OCI-LY3 (cell line): ENCODE data around the gene WIPF3.

ENCODE experiments used
- H2AFZ ChIP-seq: fragments of 200-600, 300-600 bp; shearing (Covaris generic); 2 replicates; pipeline ENCODE4 v1.6.0; 2014; ENCODE audit warnings: antibody characterized with exemption, low read depth, low read length
- H3K27ac ChIP-seq: fragments of 200-600, 300-600 bp; sonication (generic); 2 replicates; pipeline ENCODE4 v1.5.1; 2014; ENCODE audit warnings: mild to moderate bottlenecking, low read length, moderate library complexity, mixed read lengths
- H3K27me3 ChIP-seq: fragments of 200-600, 300-600 bp; sonication (generic); 2 replicates; pipeline ENCODE4 v1.6.1; 2014; ENCODE audit warnings: low read depth, low read length, mixed read lengths
- H3K36me3 ChIP-seq: fragments of 200-600, 300-600 bp; sonication (generic); replicated peaks from 2 replicates; pipeline ENCODE3; 2014; ENCODE audit warnings: low read depth, low read length, mixed read lengths
- H3K4me1 ChIP-seq: fragments of 300-600, 200-600 bp; sonication (generic); 2 replicates; pipeline ENCODE4 v1.6.1; 2014; ENCODE audit warnings: low read length, mixed read lengths
- H3K4me2 ChIP-seq: fragments of 200-600, 300-600 bp; sonication (generic); 2 replicates; pipeline ENCODE4 v1.6.1; 2014; ENCODE audit warnings: low read length, mixed read lengths
- H3K4me3 ChIP-seq: fragments of 300-600, 200-600 bp; sonication (generic); 2 replicates; pipeline ENCODE4 v1.5.1; 2014; ENCODE audit warnings: antibody characterized with exemption, mild to moderate bottlenecking, low read length, moderate library complexity
- H3K79me2 ChIP-seq: fragments of 300-600, 200-600 bp; shearing (Covaris generic); 2 replicates; pipeline ENCODE4 v1.6.1; 2014; ENCODE audit warnings: mild to moderate bottlenecking, low read length, mixed read lengths
- H3K9ac ChIP-seq: fragments of 300-600, 200-600 bp; shearing (Covaris generic); 2 replicates; pipeline ENCODE4 v1.6.0; 2014; ENCODE audit warnings: mild to moderate bottlenecking, low read length, moderate library complexity
- H3K9me3 ChIP-seq: fragments of 200-600, 300-600 bp; shearing (Covaris generic); 2 replicates; pipeline ENCODE4 v1.6.1; 2014; ENCODE audit warnings: low read length, mixed read lengths; ENCODE audit not compliant: insufficient read depth
- H4K20me1 ChIP-seq: fragments of 200-600, 300-600 bp; sonication (generic); 2 replicates; pipeline ENCODE4 v1.6.1; 2016; ENCODE audit warnings: low read length, mixed read lengths; ENCODE audit not compliant: insufficient read depth
- EZH2phosphoT487 ChIP-seq: fragments of 200-600 bp; shearing (Covaris generic); IDR thresholded peaks from 2 replicates; pipeline ENCODE4 v1.6.1; 2018; ENCODE audit warnings: antibody characterized with exemption, mixed run types, low read depth
- TF ChIP-seq, protein P1 (sequence below): fragments of 200-600, 300-600 bp; sonication (generic); IDR thresholded peaks from 2 replicates; pipeline ENCODE4 v1.5.1; 2014; ENCODE audit warnings: antibody characterized with exemption, low read length, low read depth

WIPF3 gene

GRCh38 chr7:29843093-29843492 lies 36.8 kb downstream of the WIPF3 start:
- Histone ChIP-seq H3K9me3 (no peaks in the 10 kb centered on the region), H3K79me2 (no peaks in the 10 kb centered on the region)

GRCh38 chr7:29843726-29844125 lies 37.4 kb downstream of the WIPF3 start:
- TF ChIP-seq, protein P1, sequence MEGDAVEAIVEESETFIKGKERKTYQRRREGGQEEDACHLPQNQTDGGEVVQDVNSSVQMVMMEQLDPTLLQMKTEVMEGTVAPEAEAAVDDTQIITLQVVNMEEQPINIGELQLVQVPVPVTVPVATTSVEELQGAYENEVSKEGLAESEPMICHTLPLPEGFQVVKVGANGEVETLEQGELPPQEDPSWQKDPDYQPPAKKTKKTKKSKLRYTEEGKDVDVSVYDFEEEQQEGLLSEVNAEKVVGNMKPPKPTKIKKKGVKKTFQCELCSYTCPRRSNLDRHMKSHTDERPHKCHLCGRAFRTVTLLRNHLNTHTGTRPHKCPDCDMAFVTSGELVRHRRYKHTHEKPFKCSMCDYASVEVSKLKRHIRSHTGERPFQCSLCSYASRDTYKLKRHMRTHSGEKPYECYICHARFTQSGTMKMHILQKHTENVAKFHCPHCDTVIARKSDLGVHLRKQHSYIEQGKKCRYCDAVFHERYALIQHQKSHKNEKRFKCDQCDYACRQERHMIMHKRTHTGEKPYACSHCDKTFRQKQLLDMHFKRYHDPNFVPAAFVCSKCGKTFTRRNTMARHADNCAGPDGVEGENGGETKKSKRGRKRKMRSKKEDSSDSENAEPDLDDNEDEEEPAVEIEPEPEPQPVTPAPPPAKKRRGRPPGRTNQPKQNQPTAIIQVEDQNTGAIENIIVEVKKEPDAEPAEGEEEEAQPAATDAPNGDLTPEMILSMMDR, result no peak
- no peak for TF ChIP-seq EZH2phosphoT487
- Histone ChIP-seq H3K27ac (no peak overlapping the region), H4K20me1 (no peaks in the 10 kb centered on the region), H3K4me1 (no peaks in the 10 kb centered on the region), H3K9me3 (no peaks in the 10 kb centered on the region), H3K4me3 (no peak overlapping the region), H3K79me2 (no peaks in the 10 kb centered on the region), H3K4me2 (no peak overlapping the region), H2AFZ (no peak overlapping the region), H3K9ac (no peak overlapping the region), H3K36me3 (no peaks in the 10 kb centered on the region), H3K27me3 (peaks cover 9% of the 10 kb centered on the region; the same call in 1 of the 2 replicates)

More at GRCh38 chr7:29843093-29843492, 36.8 kb downstream of the WIPF3 start:
- Histone ChIP-seq H3K4me1 (no peaks in the 10 kb centered on the region), H3K4me3 (no peak overlapping the region), H2AFZ (no peak overlapping the region), H4K20me1 (no peaks in the 10 kb centered on the region), H3K4me2 (no peak overlapping the region), H3K27me3 (peaks cover 9% of the 10 kb centered on the region; the same call in 1 of the 2 replicates), H3K27ac (no peak overlapping the region), H3K36me3 (no peaks in the 10 kb centered on the region), H3K9ac (no peak overlapping the region)
- TF ChIP-seq, protein P1, result no peak
- TF ChIP-seq EZH2phosphoT487, result no peak

DNA sequence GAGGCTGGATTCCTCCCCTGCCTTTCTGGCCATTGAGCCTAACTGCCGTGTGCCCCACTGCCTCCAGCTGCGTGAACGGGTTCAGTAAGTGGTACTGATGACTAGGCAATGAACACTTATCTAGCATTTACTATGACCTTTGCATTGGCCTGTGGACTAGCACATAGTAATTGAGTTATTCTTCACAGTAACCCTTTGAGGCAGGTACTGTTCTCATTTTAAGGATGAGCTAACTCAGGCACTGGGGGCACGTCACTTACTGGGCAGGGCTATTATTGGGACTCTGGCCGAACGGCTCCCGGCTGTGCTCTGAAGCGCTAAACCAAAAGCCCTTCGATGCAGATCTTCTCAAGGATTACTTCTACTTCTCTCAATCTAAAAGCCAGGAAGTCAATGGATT lies 38.3 kb downstream of the WIPF3 start:
- Histone ChIP-seq H3K4me2 (no peak overlapping the region), H3K9ac (no peak overlapping the region), H3K79me2 (no peaks in the 10 kb centered on the region), H3K27me3 (peaks cover 11% of the 10 kb centered on the region; the same call in 1 of the 2 replicates), H3K9me3 (no peaks in the 10 kb centered on the region), H4K20me1 (no peaks in the 10 kb centered on the region), H3K36me3 (no peaks in the 10 kb centered on the region), H3K27ac (no peak overlapping the region), H3K4me1 (no peaks in the 10 kb centered on the region), H3K4me3 (no peak overlapping the region), H2AFZ (no peak overlapping the region)
- TF ChIP-seq EZH2phosphoT487, result no peak
- TF ChIP-seq, protein P1, result no peak

GRCh38 chr7:29847496-29847895 lies 41.2 kb downstream of the WIPF3 start:
- Histone ChIP-seq H3K27ac (no peak overlapping the region), H2AFZ (no peak overlapping the region), H3K4me1 (no peaks in the 10 kb centered on the region), H3K79me2 (no peaks in the 10 kb centered on the region), H3K4me2 (no peak overlapping the region), H3K9me3 (no peaks in the 10 kb centered on the region), H4K20me1 (no peaks in the 10 kb centered on the region), H3K9ac (no peak overlapping the region), H3K27me3 (peaks cover 11% of the 10 kb centered on the region; the same call in 1 of the 2 replicates), H3K4me3 (no peak overlapping the region), H3K36me3 (no peaks in the 10 kb centered on the region)
- TF ChIP-seq, protein P1, result no peak
- TF ChIP-seq EZH2phosphoT487, result no peak
